ENCODE results near the gene CCNY.

The CCNY gene

DNA sequence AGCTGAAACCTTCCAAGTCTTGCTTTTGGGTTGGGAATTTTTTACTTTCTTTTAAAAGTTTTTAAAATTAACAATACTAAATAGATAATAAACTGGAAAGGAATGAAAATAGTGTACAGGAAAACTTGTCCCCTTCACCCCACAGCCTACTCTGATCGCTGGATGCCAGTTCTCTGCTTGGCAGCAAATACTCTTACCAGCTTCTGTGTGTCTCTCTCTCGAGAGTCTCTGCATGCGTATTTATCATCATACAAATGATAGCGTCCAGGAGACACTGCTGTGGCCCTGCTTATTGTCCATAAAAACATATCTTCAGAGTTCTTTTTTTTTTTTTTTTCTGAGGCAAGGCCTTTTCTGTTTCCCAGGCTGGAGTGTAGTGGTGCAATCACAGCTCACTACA is 101.5 kb downstream of the CCNY start:
- no peak overlapping the region for H3K4me3 ChIP-seq (ENCODE audit: insufficient read depth, low read depth, low read length)
- no peaks in the 10 kb centered on the region for H3K27me3 ChIP-seq (ENCODE audit: control insufficient read depth, insufficient read depth, low read length, poor library complexity, severe bottlenecking)
- H3K36me3 ChIP-seq (ENCODE audit: control insufficient read depth, insufficient read depth, low read length): no peaks in the 10 kb centered on the region
- no peak overlapping the region for H3K27ac ChIP-seq (ENCODE audit: insufficient read depth, low read depth, low read length, poor library complexity, severe bottlenecking)
- H3K4me1 ChIP-seq (ENCODE audit: control insufficient read depth, insufficient read depth, low read length): no peaks in the 10 kb centered on the region
- H3K9me3 ChIP-seq (ENCODE audit: control insufficient read depth, low read length): peaks cover 3% of the 10 kb centered on the region
- WGBS, 2 experiments: 92 to 96% methylated on average over 4 of the region's 4 CpGs

DNA sequence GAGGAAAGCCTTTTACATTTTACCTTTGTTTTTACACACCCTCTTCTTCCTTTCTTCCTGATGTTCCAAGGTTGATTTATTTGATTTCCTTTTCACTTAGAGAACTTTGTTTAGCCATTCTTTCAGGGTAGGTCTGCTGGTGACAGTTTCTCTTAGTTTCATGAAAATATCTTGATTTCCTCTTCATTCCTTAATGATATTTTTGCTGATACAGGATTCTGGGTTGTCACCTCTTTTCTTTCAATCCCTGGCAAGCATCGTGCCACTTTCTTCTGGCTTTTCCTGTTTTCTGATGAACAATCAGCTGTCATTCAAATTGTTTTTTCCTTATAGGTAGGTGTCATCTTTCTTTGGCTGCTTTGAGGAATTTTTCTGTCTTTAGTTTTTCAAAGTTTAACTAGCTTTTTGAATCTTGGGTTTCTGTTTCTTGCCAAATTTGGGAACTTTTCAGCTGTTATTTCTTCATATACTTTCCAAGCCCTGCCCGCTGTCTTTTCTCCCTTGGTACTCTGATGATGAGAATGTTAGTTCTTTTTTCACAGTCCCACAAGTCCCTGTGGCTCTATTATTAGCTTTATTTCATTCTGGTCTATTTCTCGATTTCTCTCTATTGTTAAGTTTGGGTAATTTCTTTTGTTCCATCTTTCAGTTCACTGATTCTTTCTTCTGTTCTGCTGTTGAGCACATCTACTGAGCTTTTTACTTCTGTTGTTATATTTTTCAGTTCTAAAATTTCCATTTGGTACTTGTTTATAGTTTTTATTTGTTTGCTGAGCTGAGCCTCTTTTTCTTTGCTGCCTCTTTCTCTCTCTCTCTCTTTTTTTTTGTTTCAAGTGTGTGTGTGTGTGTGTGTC is 102.6 kb downstream of the CCNY start:
- no peak overlapping the region for H3K27ac ChIP-seq (ENCODE audit: insufficient read depth, low read depth, low read length, poor library complexity, severe bottlenecking)
- H3K27me3 ChIP-seq (ENCODE audit: control insufficient read depth, insufficient read depth, low read length, poor library complexity, severe bottlenecking): no peaks in the 10 kb centered on the region
- peaks cover 3% of the 10 kb centered on the region for H3K9me3 ChIP-seq (ENCODE audit: control insufficient read depth, low read length)
- WGBS, 2 experiments: 83 to 91% methylated on average over 2 to 3 of the region's 3 CpGs
- no peak overlapping the region for H3K4me3 ChIP-seq (ENCODE audit: insufficient read depth, low read depth, low read length)
- no peaks in the 10 kb centered on the region for H3K36me3 ChIP-seq (ENCODE audit: control insufficient read depth, insufficient read depth, low read length)
- H3K4me1 ChIP-seq (ENCODE audit: control insufficient read depth, insufficient read depth, low read length): no peaks in the 10 kb centered on the region

DNA sequence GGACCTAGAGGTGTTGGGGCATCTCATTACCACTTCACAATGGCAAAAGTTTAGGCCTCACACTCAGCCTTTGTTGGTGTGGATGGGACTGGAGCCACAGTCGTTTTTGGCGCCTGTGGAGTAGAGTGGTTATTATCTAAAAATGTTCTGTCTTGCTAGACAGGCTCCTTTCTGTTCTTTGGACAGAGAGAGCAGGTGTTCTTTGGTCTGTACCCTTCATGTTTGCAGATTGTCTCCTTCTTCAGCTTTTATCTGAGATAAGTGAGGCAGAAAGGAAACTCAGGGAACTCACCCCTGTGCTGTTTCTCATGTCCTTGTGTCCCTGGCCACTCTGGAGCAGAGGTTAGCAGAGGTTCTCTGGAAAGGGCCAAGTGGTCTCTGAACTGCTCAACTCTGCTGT is 103.7 kb downstream of the CCNY start:
- Histone ChIP-seq H3K4me1 (ENCODE audit: control insufficient read depth, insufficient read depth, low read length) (no peaks in the 10 kb centered on the region), H3K36me3 (ENCODE audit: control insufficient read depth, insufficient read depth, low read length) (peaks cover 3% of the 10 kb centered on the region), H3K27me3 (ENCODE audit: control insufficient read depth, insufficient read depth, low read length, poor library complexity, severe bottlenecking) (no peaks in the 10 kb centered on the region), H3K9me3 (ENCODE audit: control insufficient read depth, low read length) (peaks cover 3% of the 10 kb centered on the region), H3K27ac (ENCODE audit: insufficient read depth, low read depth, low read length, poor library complexity, severe bottlenecking) (no peak overlapping the region), H3K4me3 (ENCODE audit: insufficient read depth, low read depth, low read length) (no peak overlapping the region)
- WGBS, 2 experiments: 89 to 94% methylated on average over 2 of the region's 2 CpGs

DNA sequence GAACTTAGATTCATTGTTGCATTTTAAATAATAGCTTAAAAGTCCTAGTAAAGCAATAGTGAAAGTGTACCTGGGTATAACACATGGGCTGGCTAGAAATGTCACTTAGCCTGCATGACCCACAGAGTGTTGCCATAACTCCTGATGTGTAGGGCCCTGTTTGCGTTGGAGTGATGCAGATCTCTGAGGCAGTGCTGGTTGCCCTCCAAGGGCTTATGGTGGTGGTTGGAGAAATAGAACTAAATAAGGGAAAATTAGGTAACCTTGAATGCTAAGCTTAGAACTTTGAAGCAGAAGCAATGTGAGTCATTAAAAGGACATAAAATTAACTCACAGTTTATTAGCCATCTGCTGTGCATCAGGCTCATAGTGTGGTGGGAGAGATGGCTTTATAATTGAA is 105.7 kb downstream of the CCNY start:
- no peak overlapping the region for H3K27ac ChIP-seq (ENCODE audit: insufficient read depth, low read depth, low read length, poor library complexity, severe bottlenecking)
- H3K36me3 ChIP-seq (ENCODE audit: control insufficient read depth, insufficient read depth, low read length): peaks cover 6% of the 10 kb centered on the region
- no peaks in the 10 kb centered on the region for H3K4me1 ChIP-seq (ENCODE audit: control insufficient read depth, insufficient read depth, low read length)
- no peaks in the 10 kb centered on the region for H3K27me3 ChIP-seq (ENCODE audit: control insufficient read depth, insufficient read depth, low read length, poor library complexity, severe bottlenecking)
- peaks cover 3% of the 10 kb centered on the region for H3K9me3 ChIP-seq (ENCODE audit: control insufficient read depth, low read length)
- no peak overlapping the region for H3K4me3 ChIP-seq (ENCODE audit: insufficient read depth, low read depth, low read length)
- WGBS, 2 experiments: 94 to 96% methylated on average over 1 of the region's 1 CpG

DNA sequence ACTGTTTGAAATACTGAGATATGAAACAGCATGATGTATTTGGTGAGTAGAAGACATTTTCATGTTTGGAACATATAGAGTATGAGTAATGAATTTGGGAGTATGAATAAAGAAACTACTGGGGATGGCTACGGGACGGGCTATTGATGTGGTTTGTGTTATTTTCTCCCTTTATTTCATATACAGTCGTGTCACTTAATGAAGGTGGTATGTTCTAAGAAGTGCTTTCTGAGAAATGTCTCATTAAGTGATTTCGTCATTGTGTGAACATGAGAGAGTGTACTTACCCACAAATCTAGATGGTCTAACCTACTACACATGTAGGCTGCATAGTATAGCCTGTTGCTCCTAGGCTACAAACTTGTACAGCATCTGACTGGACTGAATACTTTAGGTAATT is 106.3 kb downstream of the CCNY start:
- WGBS, 2 experiments: 95% methylated on average over 4 of the region's 4 CpGs
- H3K27ac ChIP-seq (ENCODE audit: insufficient read depth, low read depth, low read length, poor library complexity, severe bottlenecking): no peak overlapping the region
- H3K36me3 ChIP-seq (ENCODE audit: control insufficient read depth, insufficient read depth, low read length): peaks cover 6% of the 10 kb centered on the region
- peaks cover 3% of the 10 kb centered on the region for H3K9me3 ChIP-seq (ENCODE audit: control insufficient read depth, low read length)
- H3K27me3 ChIP-seq (ENCODE audit: control insufficient read depth, insufficient read depth, low read length, poor library complexity, severe bottlenecking): no peaks in the 10 kb centered on the region
- H3K4me3 ChIP-seq (ENCODE audit: insufficient read depth, low read depth, low read length): no peak overlapping the region
- no peaks in the 10 kb centered on the region for H3K4me1 ChIP-seq (ENCODE audit: control insufficient read depth, insufficient read depth, low read length)

DNA sequence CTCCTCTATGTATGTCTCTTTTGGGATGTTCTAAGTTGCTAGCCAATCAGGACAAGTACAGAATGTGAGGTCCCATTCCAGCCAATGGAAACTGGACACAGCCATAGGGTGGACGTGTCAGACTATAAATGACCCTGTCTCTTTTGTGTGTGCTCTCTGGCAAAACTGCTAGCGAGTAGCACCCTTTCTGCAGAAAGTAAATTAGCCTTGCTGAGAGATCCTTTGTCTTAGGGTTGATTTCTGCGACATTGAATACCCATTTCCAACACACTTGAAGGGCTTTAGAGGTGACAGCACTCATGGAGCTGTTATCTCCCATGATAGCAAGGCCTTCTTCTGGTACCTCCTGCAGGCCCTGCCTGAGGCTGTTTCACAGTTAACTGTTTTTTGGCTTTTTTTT is 107.5 kb downstream of the CCNY start:
- 93 to 94% methylated on average over 3 of the region's 3 CpGs for WGBS, 2 experiments
- Histone ChIP-seq H3K4me3 (ENCODE audit: insufficient read depth, low read depth, low read length) (no peak overlapping the region), H3K27ac (ENCODE audit: insufficient read depth, low read depth, low read length, poor library complexity, severe bottlenecking) (no peak overlapping the region), H3K9me3 (ENCODE audit: control insufficient read depth, low read length) (peaks cover 3% of the 10 kb centered on the region), H3K27me3 (ENCODE audit: control insufficient read depth, insufficient read depth, low read length, poor library complexity, severe bottlenecking) (no peaks in the 10 kb centered on the region), H3K4me1 (ENCODE audit: control insufficient read depth, insufficient read depth, low read length) (peaks cover 12% of the 10 kb centered on the region), H3K36me3 (ENCODE audit: control insufficient read depth, insufficient read depth, low read length) (peaks cover 6% of the 10 kb centered on the region)

DNA sequence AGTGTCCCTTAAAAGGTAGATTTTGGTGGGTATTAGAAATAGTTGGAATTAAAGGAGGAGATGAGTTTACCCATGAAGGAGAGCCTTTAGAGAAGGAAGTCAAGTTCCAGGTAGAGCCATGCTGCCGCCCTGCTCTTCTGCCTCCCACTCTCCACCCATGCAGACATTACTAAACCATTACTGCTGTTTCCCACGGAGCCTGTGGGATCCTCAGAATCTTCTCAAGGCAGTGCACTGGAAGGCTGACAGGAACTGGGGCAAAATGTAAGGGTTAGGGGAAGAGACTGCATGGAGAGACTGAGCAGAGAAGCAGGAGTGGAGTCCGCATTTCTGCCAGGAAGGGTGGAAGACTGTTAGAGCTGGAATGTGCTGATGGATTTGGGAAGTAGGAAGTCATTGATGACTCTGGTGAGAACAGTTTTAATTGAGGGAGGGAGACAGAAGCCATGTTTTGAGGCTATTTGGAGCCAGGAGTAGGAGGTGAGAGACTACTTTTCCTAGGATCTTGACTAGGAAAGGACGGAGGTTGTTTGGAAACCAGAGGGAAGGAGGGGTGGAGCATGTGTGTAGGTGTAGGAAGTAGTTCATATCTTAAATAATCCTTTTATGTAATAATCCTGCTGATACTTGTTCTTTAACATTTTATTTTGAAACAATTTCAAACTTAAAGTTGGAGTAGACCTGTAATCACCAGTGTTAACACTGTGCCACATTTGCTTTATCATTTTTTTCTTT is 109.0 kb downstream of the CCNY start:
- WGBS, 2 experiments: 90 to 97% methylated on average over 4 of the region's 4 CpGs
- peaks cover 6% of the 10 kb centered on the region for H3K36me3 ChIP-seq (ENCODE audit: control insufficient read depth, insufficient read depth, low read length)
- H3K4me1 ChIP-seq (ENCODE audit: control insufficient read depth, insufficient read depth, low read length): peaks cover 25% of the 10 kb centered on the region
- H3K4me3 ChIP-seq (ENCODE audit: insufficient read depth, low read depth, low read length): no peak overlapping the region
- peaks cover 3% of the 10 kb centered on the region for H3K9me3 ChIP-seq (ENCODE audit: control insufficient read depth, low read length)
- no peaks in the 10 kb centered on the region for H3K27me3 ChIP-seq (ENCODE audit: control insufficient read depth, insufficient read depth, low read length, poor library complexity, severe bottlenecking)
- no peak overlapping the region for H3K27ac ChIP-seq (ENCODE audit: insufficient read depth, low read depth, low read length, poor library complexity, severe bottlenecking)

DNA sequence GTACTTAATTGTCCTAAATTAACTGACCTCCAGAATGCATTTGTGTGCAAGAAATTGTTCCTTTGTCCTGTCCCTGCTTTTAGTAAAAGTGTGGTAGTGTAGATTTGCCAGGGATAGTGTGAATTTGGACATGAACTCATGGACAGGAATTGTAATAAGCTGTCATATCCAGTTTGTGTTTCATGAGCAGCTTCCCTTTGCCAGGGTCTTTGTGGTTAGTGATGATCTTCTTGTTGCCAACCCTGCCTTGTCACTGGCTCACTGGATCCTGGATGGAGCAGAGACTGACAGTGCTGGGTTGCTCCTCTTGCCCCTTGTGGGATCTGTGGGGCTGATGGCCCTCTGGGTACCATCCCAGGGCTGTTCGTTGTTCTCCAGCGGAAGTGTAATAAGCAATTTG is 110.1 kb downstream of the CCNY start:
- Histone ChIP-seq H3K27me3 (ENCODE audit: control insufficient read depth, insufficient read depth, low read length, poor library complexity, severe bottlenecking) (no peaks in the 10 kb centered on the region), H3K27ac (ENCODE audit: insufficient read depth, low read depth, low read length, poor library complexity, severe bottlenecking) (no peak overlapping the region)
- WGBS, 2 experiments: 100% methylated on average over 2 of the region's 2 CpGs

DNA sequence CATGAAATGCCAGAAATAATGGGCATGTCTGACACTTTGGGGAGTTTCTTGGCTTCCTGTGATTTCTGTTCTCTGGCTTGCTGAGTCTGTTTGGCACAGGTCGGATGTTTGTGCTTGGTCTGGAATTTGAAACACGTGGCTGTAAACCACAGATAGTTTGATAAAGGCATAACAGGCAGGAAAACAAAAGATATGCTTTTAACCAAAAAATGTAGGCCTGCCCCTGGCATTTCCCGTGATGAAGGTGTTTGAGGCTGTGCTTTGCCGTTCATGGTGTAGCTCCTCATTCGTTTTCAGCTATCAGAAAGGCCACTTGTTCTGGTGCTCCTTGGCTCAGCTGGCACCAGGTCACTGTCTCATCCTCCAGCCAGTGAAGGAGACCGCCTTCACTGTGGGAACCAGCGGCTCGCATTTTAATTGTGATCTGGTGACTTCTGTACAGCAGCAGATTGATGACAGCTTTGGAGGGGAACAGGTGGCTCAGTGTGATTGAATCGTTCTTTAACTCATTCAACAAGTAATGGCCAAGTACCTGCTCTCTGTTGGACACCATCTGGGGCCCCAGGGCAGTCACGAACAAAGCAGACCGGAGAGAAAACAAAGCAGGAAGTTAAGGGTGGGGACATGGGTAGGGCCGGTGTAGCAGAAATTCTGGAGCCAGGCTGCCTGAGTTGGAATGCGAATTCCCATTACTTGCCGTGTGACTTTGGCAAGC is 111.5 kb downstream of the CCNY start:
- Histone ChIP-seq H3K9me3 (ENCODE audit: control insufficient read depth, low read length) (no peaks in the 10 kb centered on the region), H3K27me3 (ENCODE audit: control insufficient read depth, insufficient read depth, low read length, poor library complexity, severe bottlenecking) (no peaks in the 10 kb centered on the region), H3K27ac (ENCODE audit: insufficient read depth, low read depth, low read length, poor library complexity, severe bottlenecking) (no peak overlapping the region), H3K4me3 (ENCODE audit: insufficient read depth, low read depth, low read length) (no peak overlapping the region), H3K4me1 (ENCODE audit: control insufficient read depth, insufficient read depth, low read length) (peaks cover 26% of the 10 kb centered on the region), H3K36me3 (ENCODE audit: control insufficient read depth, insufficient read depth, low read length) (peaks cover 6% of the 10 kb centered on the region)
- 71 to 73% methylated on average over 14 of the region's 14 CpGs for WGBS, 2 experiments

More for the DNA sequence above, 110.1 kb downstream of the CCNY start:
- peaks cover 6% of the 10 kb centered on the region for H3K36me3 ChIP-seq (ENCODE audit: control insufficient read depth, insufficient read depth, low read length)
- no peak overlapping the region for H3K4me3 ChIP-seq (ENCODE audit: insufficient read depth, low read depth, low read length)
- H3K9me3 ChIP-seq (ENCODE audit: control insufficient read depth, low read length): peaks cover 3% of the 10 kb centered on the region
- H3K4me1 ChIP-seq (ENCODE audit: control insufficient read depth, insufficient read depth, low read length): peaks cover 26% of the 10 kb centered on the region
